Tibial nerve (tissue), 4 donors: ENCODE results near the gene TAF10. TPM values are rescaled to one million over a fixed set of nuclear protein-coding genes. Genes with fewer than 3 reads are reported as not detected.

Source experiments
- DNase-seq, 2 donors: peaks; one replicate each; pipeline ENCODE4 v3.0.0-alpha.2; 2019; ENCODE audit warnings: low spot score in 2 of 2
- H3K27ac ChIP-seq, 4 donors: fragments of 200-600 bp; sonication (generic) in 3 of 4; one replicate each; pipeline ENCODE4 v1.5.1; 2017 to 2019; ENCODE audit warnings: mild to moderate bottlenecking in 1 of 4
- H3K27me3 ChIP-seq, 2 donors: fragments of 200-600 bp; sonication (generic) in 1 of 2; one replicate each; pipeline versions ENCODE4 v1.5.1 to v1.6.0; 2017 to 2019
- H3K36me3 ChIP-seq, 3 donors: fragments of 200-600 bp; sonication (generic); one replicate each; pipeline ENCODE4 v1.5.1; 2018 to 2019
- H3K4me1 ChIP-seq, 4 donors: fragments of 200-600 bp; sonication (generic) in 3 of 4; one replicate each; pipeline ENCODE4 v1.5.1; 2017 to 2019
- H3K4me3 ChIP-seq, 4 donors: fragments of 200-600 bp; sonication (generic) in 3 of 4; one replicate each; pipeline ENCODE4 v1.5.1; 2017 to 2019; ENCODE audit warnings: mild to moderate bottlenecking in 1 of 4, moderate library complexity in 1 of 4
- H3K9me3 ChIP-seq, 4 donors: fragments of 200-600 bp; sonication (generic) in 3 of 4; one replicate each; pipeline ENCODE4 v1.5.1; 2017 to 2019
- CTCF ChIP-seq, 5 experiments: fragments of 200-600 bp in 3 of 5; fragments of 450-650 bp in 2 of 5; sonication (generic) in 3 of 5; IDR thresholded peaks; one replicate each; pipeline ENCODE4 v1.5.1; 2016 to 2019; ENCODE audit warnings: antibody characterized with exemption in 5 of 5, mild to moderate bottlenecking in 3 of 5, moderate library complexity in 2 of 5
- EP300 ChIP-seq, 2 donors: sonication (generic); formaldehyde crosslinking; IDR thresholded peaks; one replicate each; pipeline ENCODE4 v1.6.1; 2017; ENCODE audit warnings: antibody characterized with exemption in 2 of 2, mild to moderate bottlenecking in 1 of 2
- POLR2A ChIP-seq, 2 donors: fragments of 450-650 bp; IDR thresholded peaks; one replicate each; pipeline ENCODE4 v1.6.1; 2017; ENCODE audit warnings: antibody characterized with exemption in 2 of 2, mild to moderate bottlenecking in 2 of 2, moderate library complexity in 2 of 2
- WGBS, 2 donors: methylation state at CpG; one replicate each; pipeline ENCODE4 v1.1.5; 2018; 5-methylcytosine and 5-hydroxymethylcytosine counted together
- total RNA-seq, 4 donors: library from RNA; depleted of rRNA; stranded (reverse); fragments of >200 nt; gene quantifications; one replicate each; pipeline ENCODE4 v1.1.0, GENCODE V29; 2016

TAF10 gene
- total RNA-seq, 4 donors from 2014 or later = 148 to 235 (median 155) TPM

- 93% methylated on average over 7 of the region's 7 CpGs for WGBS, 2 donors
- TF ChIP-seq CTCF (IDR thresholded peaks at IDR 0.05) (no peak), POLR2A (IDR thresholded peaks at IDR 0.05) (no peak)
- no peak for DNase-seq
- peaks cover 0 to 6% of the 10 kb centered on the region in 2 donors for H3K27me3 ChIP-seq
- no peaks in the 10 kb centered on the region for H3K9me3 ChIP-seq
- no peak overlapping the region for H3K4me3 ChIP-seq
- peaks cover 0 to 48% (median 35%) of the 10 kb centered on the region in 4 donors for H3K4me1 ChIP-seq
- H3K36me3 ChIP-seq = peaks cover 0 to 6% (median 0%) of the 10 kb centered on the region in 3 donors
- H3K27ac ChIP-seq = no peak overlapping the region
Measured at GRCh38 chr11:6642957-6643356, 30.9 kb upstream of the TAF10 start.

GRCh38 chr11:6640985-6641701, 29.1 kb upstream of the TAF10 start:
- no peak overlapping the region for H3K4me3 ChIP-seq
- H3K27me3 ChIP-seq = peaks cover 0 to 3% of the 10 kb centered on the region in 2 donors
- peaks cover 0 to 6% (median 0%) of the 10 kb centered on the region in 3 donors for H3K36me3 ChIP-seq
- WGBS, 2 donors = 97 to 99% methylated on average over 23 to 24 of the region's 26 CpGs
- TF ChIP-seq EP300 (IDR thresholded peaks at IDR 0.05) = no peak
- no peak overlapping the region for H3K27ac ChIP-seq
- H3K9me3 ChIP-seq = no peaks in the 10 kb centered on the region
- DNase-seq = no peak
- peaks cover 0 to 48% (median 32%) of the 10 kb centered on the region in 4 donors for H3K4me1 ChIP-seq

- peaks cover 0 to 6% (median 0%) of the 10 kb centered on the region in 3 donors for H3K36me3 ChIP-seq
- TF ChIP-seq POLR2A (IDR thresholded peaks at IDR 0.05) = no peak
- TF ChIP-seq EP300 (IDR thresholded peaks at IDR 0.05) = no peak
- no peak for TF ChIP-seq CTCF (IDR thresholded peaks at IDR 0.05)
- no peak overlapping the region for H3K4me3 ChIP-seq
- 96% methylated on average over 34 to 35 of the region's 36 CpGs for WGBS, 2 donors
- H3K27me3 ChIP-seq = no peaks in the 10 kb centered on the region
- no peak overlapping the region for H3K27ac ChIP-seq
- H3K4me1 ChIP-seq = peaks cover 0 to 48% (median 32%) of the 10 kb centered on the region in 4 donors
- no peak for DNase-seq
- H3K9me3 ChIP-seq = no peaks in the 10 kb centered on the region
Measured at GRCh38 chr11:6640036-6640984, 28.3 kb upstream of the TAF10 start.

GRCh38 chr11:6638429-6638828, 26.4 kb upstream of the TAF10 start:
- TF ChIP-seq EP300 (IDR thresholded peaks at IDR 0.05) (no peak), CTCF (IDR thresholded peaks at IDR 0.05) (no peak), POLR2A (IDR thresholded peaks at IDR 0.05) (no peak)
- Histone ChIP-seq H3K27me3 (no peaks in the 10 kb centered on the region), H3K27ac (no peak overlapping the region), H3K4me3 (no peak overlapping the region), H3K9me3 (no peaks in the 10 kb centered on the region), H3K4me1 (peaks cover 0 to 65% (median 36%) of the 10 kb centered on the region in 4 donors), H3K36me3 (peaks cover 0 to 6% (median 0%) of the 10 kb centered on the region in 3 donors)
- 72 to 83% methylated on average over 4 of the region's 4 CpGs for WGBS, 2 donors
- DNase-seq = no peak

- WGBS, 2 donors = 25 to 29% methylated on average over 3 of the region's 3 CpGs
- Histone ChIP-seq H3K4me3 (no peak overlapping the region), H3K4me1 (peaks cover 0 to 65% (median 36%) of the 10 kb centered on the region in 4 donors), H3K36me3 (peaks cover 0 to 9% (median 0%) of the 10 kb centered on the region in 3 donors), H3K27me3 (no peaks in the 10 kb centered on the region), H3K27ac (no peak overlapping the region), H3K9me3 (no peaks in the 10 kb centered on the region)
- no peak for DNase-seq
- no peak for TF ChIP-seq CTCF (IDR thresholded peaks at IDR 0.05)
- peak in 1 of 2 donors; percentile 22 for TF ChIP-seq EP300 (IDR thresholded peaks at IDR 0.05)
- no peak for TF ChIP-seq POLR2A (IDR thresholded peaks at IDR 0.05)
Measured at GRCh38 chr11:6637871-6638270, 25.9 kb upstream of the TAF10 start.
